Measurements from ENCODE around the gene ITPRID2. TPM values are rescaled to one million over a fixed set of nuclear protein-coding genes. Genes with fewer than 3 reads are reported as not detected.
"Not testable (repeated sequence)": the region's sequence is repeated elsewhere in the genome, so short reads cannot be mapped to it uniquely, and the experiment has no call there.

Gene ITPRID2
- total RNA-seq, 1 donor from 2014 or later: 184 TPM

- DNase-seq (ENCODE audit: low read depth in 2 of 2): peak; percentile 0 to 33
Measured at GRCh38 chr2:181959508-181959907, 68.0 kb downstream of the ITPRID2 start.

GRCh38 chr2:181961167-181961566, 69.6 kb downstream of the ITPRID2 start:
- DNase-seq (ENCODE audit: low read depth in 2 of 2): not testable (repeated sequence)

GRCh38 chr2:181962142-181962541, 70.6 kb downstream of the ITPRID2 start:
- DNase-seq (ENCODE audit: low read depth in 2 of 2): no peak

- DNase-seq (ENCODE audit: low read depth in 2 of 2): no peak
Measured at GRCh38 chr2:181970160-181970794, 78.7 kb downstream of the ITPRID2 start.

GRCh38 chr2:181971032-181971431, 79.5 kb downstream of the ITPRID2 start:
- no peak for DNase-seq (ENCODE audit: low read depth in 2 of 2)

- DNase-seq (ENCODE audit: low read depth in 2 of 2): no peak
Measured at GRCh38 chr2:181972431-181973170, 81.1 kb downstream of the ITPRID2 start.

GRCh38 chr2:181973171-181973783, 81.7 kb downstream of the ITPRID2 start:
- no peak for DNase-seq (ENCODE audit: low read depth in 2 of 2)

GRCh38 chr2:181977661-181978350, 86.3 kb downstream of the ITPRID2 start:
- peak in 1 of 2 donors; percentile 11 for DNase-seq (ENCODE audit: low read depth in 2 of 2)

- peak in 1 of 2 donors; percentile 10 for DNase-seq (ENCODE audit: low read depth in 2 of 2)
Measured at GRCh38 chr2:181978351-181979150, 87.0 kb downstream of the ITPRID2 start.

Other genes starting within 250 kb of the ITPRID2 start
- gene CERKL, start 234.6 kb upstream of the ITPRID2 start, total RNA-seq: not detected in 2 replicates
- gene NEUROD1, start 211.2 kb upstream of the ITPRID2 start, total RNA-seq: not detected in 2 replicates
- gene PPP1R1C, start 94.1 kb downstream of the ITPRID2 start, total RNA-seq: 0.22 TPM in 1 of 2 replicates, not detected in the other